ENCODE data around the gene DUOXA2. TPM values are rescaled to one million over a fixed set of nuclear protein-coding genes. Genes with fewer than 3 reads are reported as not detected.

The DUOXA2 gene
- total and polyA plus RNA-seq, 5 donors from 2014 or later = not detected

DNA sequence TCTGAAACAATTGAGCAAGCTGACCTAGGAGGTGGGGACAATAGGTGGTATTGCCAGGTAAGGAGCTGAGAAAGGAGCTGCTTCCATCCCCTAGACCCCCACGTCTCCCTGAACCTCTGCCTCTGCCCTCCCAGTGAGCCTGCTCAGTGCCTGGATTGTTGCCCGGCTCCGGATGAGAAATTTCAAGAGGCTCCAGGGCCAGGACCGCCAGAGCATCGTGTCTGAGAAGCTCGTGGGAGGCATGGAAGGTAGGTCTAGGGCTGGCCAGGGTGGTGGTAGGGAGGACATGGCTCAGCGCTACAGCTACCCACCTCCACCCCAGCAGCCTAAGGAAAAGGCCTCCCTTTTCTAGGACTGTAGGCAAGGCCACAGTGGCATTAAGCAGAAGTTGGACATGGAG is 28.9 kb downstream of the DUOXA2 start:
- H3K4me1 Mint-ChIP-seq = peaks cover 0 to 5% (median 0%) of the 10 kb centered on the region in 4 donors
- no peaks in the 10 kb centered on the region for H3K36me3 Mint-ChIP-seq
- Histone ChIP-seq H3K27ac (ENCODE audit: insufficient read depth, low read length, poor library complexity, severe bottlenecking) (no peak overlapping the region), H3K27me3 (ENCODE audit: control insufficient read depth, insufficient read depth, low read length) (no peaks in the 10 kb centered on the region), H3K4me3 (ENCODE audit: low read depth, low read length) (no peak overlapping the region), H3K9me3 (ENCODE audit: control insufficient read depth in 2 of 2, low read length in 2 of 2) (no peaks in the 10 kb centered on the region), H3K4me1 (ENCODE audit: control insufficient read depth, insufficient read depth, low read length, poor library complexity, severe bottlenecking) (no peaks in the 10 kb centered on the region), H3K36me3 (ENCODE audit: control insufficient read depth, insufficient read depth, low read length) (no peaks in the 10 kb centered on the region)
- no peaks in the 10 kb centered on the region for H3K9me3 Mint-ChIP-seq
- no peak overlapping the region for H3K4me3 Mint-ChIP-seq
- H3K27ac Mint-ChIP-seq = no peak overlapping the region
- H3K27me3 Mint-ChIP-seq = peaks cover 5% of the 10 kb centered on the region
- ATAC-seq (ENCODE audit: low read depth in 2 of 2) = no peak
- no peak for DNase-seq

DNA sequence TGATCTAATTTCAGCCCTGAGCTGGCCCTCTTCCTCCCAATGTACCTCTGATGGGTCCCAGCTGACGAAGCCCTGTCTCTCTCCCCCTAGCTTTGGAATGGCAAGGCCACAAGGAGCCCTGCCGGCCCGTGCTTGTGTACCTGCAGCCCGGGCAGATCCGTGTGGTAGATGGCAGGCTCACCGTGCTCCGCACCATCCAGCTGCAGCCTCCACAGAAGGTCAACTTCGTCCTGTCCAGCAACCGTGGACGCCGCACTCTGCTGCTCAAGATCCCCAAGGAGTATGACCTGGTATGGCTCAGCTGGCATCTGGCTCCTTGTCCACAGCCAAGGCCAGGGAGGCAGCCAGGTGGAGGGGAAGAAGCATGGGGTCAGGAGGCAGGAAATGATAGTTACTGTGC is 29.8 kb downstream of the DUOXA2 start:
- Histone ChIP-seq H3K4me3 (ENCODE audit: low read depth, low read length) (no peak overlapping the region), H3K36me3 (ENCODE audit: control insufficient read depth, insufficient read depth, low read length) (no peaks in the 10 kb centered on the region), H3K27me3 (ENCODE audit: control insufficient read depth, insufficient read depth, low read length) (no peaks in the 10 kb centered on the region), H3K27ac (ENCODE audit: insufficient read depth, low read length, poor library complexity, severe bottlenecking) (no peak overlapping the region), H3K9me3 (ENCODE audit: control insufficient read depth in 2 of 2, low read length in 2 of 2) (no peaks in the 10 kb centered on the region), H3K4me1 (ENCODE audit: control insufficient read depth, insufficient read depth, low read length, poor library complexity, severe bottlenecking) (no peaks in the 10 kb centered on the region)
- no peak overlapping the region for H3K27ac Mint-ChIP-seq
- DNase-seq (no peak), ATAC-seq (ENCODE audit: low read depth in 2 of 2) (no peak)
- H3K9me3 Mint-ChIP-seq = no peaks in the 10 kb centered on the region
- H3K4me3 Mint-ChIP-seq = no peak overlapping the region
- no peaks in the 10 kb centered on the region for H3K36me3 Mint-ChIP-seq
- H3K4me1 Mint-ChIP-seq = no peaks in the 10 kb centered on the region
- H3K27me3 Mint-ChIP-seq = no peaks in the 10 kb centered on the region

DNA sequence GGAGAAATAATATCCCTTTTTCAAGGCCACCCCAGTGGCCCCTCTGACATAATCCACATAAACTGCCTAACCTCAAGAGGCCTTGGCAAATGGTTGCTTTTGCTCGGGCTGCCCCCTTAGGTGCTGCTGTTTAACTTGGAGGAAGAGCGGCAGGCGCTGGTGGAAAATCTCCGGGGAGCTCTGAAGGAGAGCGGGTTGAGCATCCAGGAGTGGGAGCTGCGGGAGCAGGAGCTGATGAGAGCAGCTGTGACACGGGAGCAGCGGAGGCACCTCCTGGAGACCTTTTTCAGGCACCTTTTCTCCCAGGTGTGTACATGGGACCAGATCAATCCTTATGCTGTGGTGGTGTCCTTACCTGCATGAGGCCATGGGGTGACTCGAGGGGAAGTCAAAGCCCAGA is 30.6 kb downstream of the DUOXA2 start:
- no peaks in the 10 kb centered on the region for H3K27me3 Mint-ChIP-seq
- H3K27ac Mint-ChIP-seq = no peak overlapping the region
- Histone ChIP-seq H3K27ac (ENCODE audit: insufficient read depth, low read length, poor library complexity, severe bottlenecking) (no peak overlapping the region), H3K36me3 (ENCODE audit: control insufficient read depth, insufficient read depth, low read length) (no peaks in the 10 kb centered on the region), H3K27me3 (ENCODE audit: control insufficient read depth, insufficient read depth, low read length) (no peaks in the 10 kb centered on the region), H3K4me3 (ENCODE audit: low read depth, low read length) (no peak overlapping the region), H3K9me3 (ENCODE audit: control insufficient read depth in 2 of 2, low read length in 2 of 2) (no peaks in the 10 kb centered on the region), H3K4me1 (ENCODE audit: control insufficient read depth, insufficient read depth, low read length, poor library complexity, severe bottlenecking) (no peaks in the 10 kb centered on the region)
- DNase-seq (no peak), ATAC-seq (ENCODE audit: low read depth in 2 of 2) (no peak)
- H3K4me3 Mint-ChIP-seq = no peak overlapping the region
- no peaks in the 10 kb centered on the region for H3K36me3 Mint-ChIP-seq
- no peaks in the 10 kb centered on the region for H3K9me3 Mint-ChIP-seq
- no peaks in the 10 kb centered on the region for H3K4me1 Mint-ChIP-seq

DNA sequence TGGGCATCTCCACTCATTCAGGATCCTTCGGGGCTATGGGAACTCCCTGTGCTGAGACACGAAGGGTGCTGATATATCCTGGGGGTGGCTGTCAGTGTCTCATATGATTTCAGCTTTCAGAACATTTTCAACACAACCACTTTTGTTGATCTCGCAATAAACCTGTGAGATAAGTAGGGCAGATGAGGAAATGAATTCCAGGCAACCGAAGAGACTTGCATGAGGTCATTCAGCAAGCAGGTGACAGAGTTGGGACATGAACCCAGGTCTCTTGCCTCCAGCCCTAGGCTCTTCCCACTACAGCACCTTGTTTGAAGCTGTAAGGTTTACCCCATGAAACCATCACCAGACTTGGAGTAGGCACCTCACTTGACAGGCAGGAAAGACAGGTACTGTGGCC is 32.3 kb downstream of the DUOXA2 start:
- Histone ChIP-seq H3K9me3 (ENCODE audit: control insufficient read depth in 2 of 2, low read length in 2 of 2) (no peaks in the 10 kb centered on the region), H3K27me3 (ENCODE audit: control insufficient read depth, insufficient read depth, low read length) (no peaks in the 10 kb centered on the region), H3K4me3 (ENCODE audit: low read depth, low read length) (no peak overlapping the region), H3K27ac (ENCODE audit: insufficient read depth, low read length, poor library complexity, severe bottlenecking) (no peak overlapping the region), H3K36me3 (ENCODE audit: control insufficient read depth, insufficient read depth, low read length) (no peaks in the 10 kb centered on the region), H3K4me1 (ENCODE audit: control insufficient read depth, insufficient read depth, low read length, poor library complexity, severe bottlenecking) (no peaks in the 10 kb centered on the region)
- no peak for DNase-seq
- H3K4me1 Mint-ChIP-seq = peaks cover 0 to 3% (median 0%) of the 10 kb centered on the region in 4 donors
- no peaks in the 10 kb centered on the region for H3K9me3 Mint-ChIP-seq
- H3K27ac Mint-ChIP-seq = no peak overlapping the region
- H3K4me3 Mint-ChIP-seq = no peak overlapping the region
- ATAC-seq (ENCODE audit: low read depth in 2 of 2) = no peak
- H3K36me3 Mint-ChIP-seq = no peaks in the 10 kb centered on the region
- H3K27me3 Mint-ChIP-seq = no peaks in the 10 kb centered on the region

DNA sequence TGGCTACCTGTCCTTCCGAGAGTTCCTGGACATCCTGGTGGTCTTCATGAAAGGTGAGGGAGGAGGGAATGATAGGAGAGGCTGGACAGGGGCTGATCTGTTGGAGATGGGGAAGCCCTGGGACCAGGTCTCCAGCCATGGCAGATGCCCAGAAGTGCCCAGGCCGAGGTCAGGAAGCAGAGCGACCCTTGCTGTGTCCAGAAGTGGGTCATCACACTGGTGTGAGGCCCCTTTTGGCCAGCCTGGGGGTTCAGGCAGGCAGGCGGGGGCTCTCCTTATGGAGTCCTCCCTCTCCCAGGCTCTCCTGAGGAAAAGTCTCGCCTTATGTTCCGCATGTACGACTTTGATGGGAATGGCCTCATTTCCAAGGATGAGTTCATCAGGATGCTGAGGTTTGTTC is 33.5 kb downstream of the DUOXA2 start:
- Histone ChIP-seq H3K27ac (ENCODE audit: insufficient read depth, low read length, poor library complexity, severe bottlenecking) (no peak overlapping the region), H3K4me3 (ENCODE audit: low read depth, low read length) (no peak overlapping the region), H3K36me3 (ENCODE audit: control insufficient read depth, insufficient read depth, low read length) (no peaks in the 10 kb centered on the region), H3K27me3 (ENCODE audit: control insufficient read depth, insufficient read depth, low read length) (no peaks in the 10 kb centered on the region), H3K9me3 (ENCODE audit: control insufficient read depth in 2 of 2, low read length in 2 of 2) (no peaks in the 10 kb centered on the region), H3K4me1 (ENCODE audit: control insufficient read depth, insufficient read depth, low read length, poor library complexity, severe bottlenecking) (no peaks in the 10 kb centered on the region)
- Mint-ChIP-seq H3K4me1 (peaks cover 0 to 3% (median 0%) of the 10 kb centered on the region in 4 donors), H3K27ac (peak overlapping the region in 1 of 3 donors; percentile 26), H3K27me3 (no peaks in the 10 kb centered on the region), H3K36me3 (no peaks in the 10 kb centered on the region), H3K9me3 (no peaks in the 10 kb centered on the region), H3K4me3 (no peak overlapping the region)
- DNase-seq = no peak
- ATAC-seq (ENCODE audit: low read depth in 2 of 2) = no peak

DNA sequence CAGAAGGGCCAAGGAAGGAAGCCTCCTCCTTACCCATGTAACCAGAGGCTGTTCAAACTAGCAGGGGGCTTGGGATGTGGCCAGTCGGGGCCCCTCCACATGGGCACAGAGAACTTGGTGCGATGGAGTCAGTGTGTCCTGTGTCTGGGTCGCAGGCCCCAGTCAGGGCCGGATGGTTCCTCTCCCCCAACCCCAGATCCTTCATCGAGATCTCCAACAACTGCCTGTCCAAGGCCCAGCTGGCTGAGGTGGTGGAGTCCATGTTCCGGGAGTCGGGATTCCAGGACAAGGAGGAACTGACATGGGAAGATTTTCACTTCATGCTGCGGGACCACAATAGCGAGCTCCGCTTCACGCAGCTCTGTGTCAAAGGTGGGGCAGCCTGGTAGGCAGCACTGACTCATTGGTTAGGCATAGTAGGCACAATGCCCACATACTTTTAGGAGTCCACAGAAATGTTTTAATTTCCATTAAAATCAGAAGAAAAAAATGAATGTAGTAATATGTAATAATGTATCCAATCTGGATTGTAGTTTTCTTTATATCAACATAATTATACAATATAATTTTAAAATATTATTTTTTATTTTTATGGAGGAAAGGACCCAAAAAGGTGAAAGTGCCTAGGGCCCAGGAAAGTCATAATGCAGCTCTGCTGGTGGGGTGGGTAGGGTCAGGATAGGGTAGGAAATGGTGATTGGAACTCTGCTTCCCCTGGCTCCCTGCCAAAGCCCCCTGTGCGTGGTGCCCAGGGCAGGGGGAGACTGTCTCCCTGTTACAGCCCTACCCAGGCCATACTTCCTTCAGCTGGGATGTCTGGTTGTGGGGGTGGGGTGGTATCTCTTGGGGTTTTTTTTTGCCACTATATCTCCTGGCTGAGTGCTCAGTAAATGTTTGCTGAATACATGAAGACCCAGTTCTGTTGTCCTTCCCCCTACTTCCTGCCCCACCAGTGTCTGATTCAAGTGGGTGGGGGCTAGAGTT is 34.2 kb downstream of the DUOXA2 start:
- no peaks in the 10 kb centered on the region for H3K9me3 Mint-ChIP-seq
- no peaks in the 10 kb centered on the region for H3K27me3 Mint-ChIP-seq
- no peaks in the 10 kb centered on the region for H3K4me1 ChIP-seq (ENCODE audit: control insufficient read depth, insufficient read depth, low read length, poor library complexity, severe bottlenecking)
- peak overlapping the region in 1 of 3 donors; percentile 26 for H3K27ac Mint-ChIP-seq
- H3K4me1 Mint-ChIP-seq = peaks cover 0 to 3% (median 0%) of the 10 kb centered on the region in 4 donors
- no peak overlapping the region for H3K4me3 Mint-ChIP-seq
- H3K4me3 ChIP-seq (ENCODE audit: low read depth, low read length) = no peak overlapping the region
- H3K27ac ChIP-seq (ENCODE audit: insufficient read depth, low read length, poor library complexity, severe bottlenecking) = no peak overlapping the region
- DNase-seq (no peak), ATAC-seq (ENCODE audit: low read depth in 2 of 2) (no peak)
- H3K27me3 ChIP-seq (ENCODE audit: control insufficient read depth, insufficient read depth, low read length) = no peaks in the 10 kb centered on the region
- no peaks in the 10 kb centered on the region for H3K36me3 Mint-ChIP-seq
- no peaks in the 10 kb centered on the region for H3K9me3 ChIP-seq (ENCODE audit: control insufficient read depth in 2 of 2, low read length in 2 of 2)
- no peaks in the 10 kb centered on the region for H3K36me3 ChIP-seq (ENCODE audit: control insufficient read depth, insufficient read depth, low read length)

DNA sequence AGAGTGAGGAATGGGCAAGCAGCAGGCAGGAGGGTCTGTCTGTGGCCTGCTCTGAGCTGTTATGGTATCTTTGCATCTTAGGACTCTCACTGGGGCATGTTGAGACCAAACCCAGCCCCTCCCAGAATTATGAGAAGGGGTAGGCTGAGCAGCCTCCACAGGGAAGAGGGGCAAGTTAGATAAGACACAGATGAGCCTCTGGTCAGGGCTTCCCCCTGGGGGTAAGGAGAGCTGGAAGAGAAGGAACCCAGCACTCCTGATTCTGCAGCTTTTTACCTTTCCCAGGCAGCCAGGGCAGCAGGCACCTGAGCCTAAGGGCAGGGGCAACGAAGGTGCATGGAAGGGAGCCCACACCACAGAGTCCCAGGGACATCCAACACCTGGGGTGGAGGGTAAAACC is 34.9 kb downstream of the DUOXA2 start:
- no peak overlapping the region for H3K27ac Mint-ChIP-seq
- DNase-seq (no peak), ATAC-seq (ENCODE audit: low read depth in 2 of 2) (no peak)
- no peaks in the 10 kb centered on the region for H3K9me3 ChIP-seq (ENCODE audit: control insufficient read depth in 2 of 2, low read length in 2 of 2)
- H3K4me3 Mint-ChIP-seq = no peak overlapping the region
- H3K9me3 Mint-ChIP-seq = no peaks in the 10 kb centered on the region
- no peaks in the 10 kb centered on the region for H3K36me3 Mint-ChIP-seq
- peaks cover 0 to 3% (median 0%) of the 10 kb centered on the region in 4 donors for H3K4me1 Mint-ChIP-seq
- no peaks in the 10 kb centered on the region for H3K27me3 Mint-ChIP-seq
- no peak overlapping the region for H3K4me3 ChIP-seq (ENCODE audit: low read depth, low read length)
- no peak overlapping the region for H3K27ac ChIP-seq (ENCODE audit: insufficient read depth, low read length, poor library complexity, severe bottlenecking)
- H3K4me1 ChIP-seq (ENCODE audit: control insufficient read depth, insufficient read depth, low read length, poor library complexity, severe bottlenecking) = no peaks in the 10 kb centered on the region
- no peaks in the 10 kb centered on the region for H3K36me3 ChIP-seq (ENCODE audit: control insufficient read depth, insufficient read depth, low read length)
- H3K27me3 ChIP-seq (ENCODE audit: control insufficient read depth, insufficient read depth, low read length) = no peaks in the 10 kb centered on the region

DNA sequence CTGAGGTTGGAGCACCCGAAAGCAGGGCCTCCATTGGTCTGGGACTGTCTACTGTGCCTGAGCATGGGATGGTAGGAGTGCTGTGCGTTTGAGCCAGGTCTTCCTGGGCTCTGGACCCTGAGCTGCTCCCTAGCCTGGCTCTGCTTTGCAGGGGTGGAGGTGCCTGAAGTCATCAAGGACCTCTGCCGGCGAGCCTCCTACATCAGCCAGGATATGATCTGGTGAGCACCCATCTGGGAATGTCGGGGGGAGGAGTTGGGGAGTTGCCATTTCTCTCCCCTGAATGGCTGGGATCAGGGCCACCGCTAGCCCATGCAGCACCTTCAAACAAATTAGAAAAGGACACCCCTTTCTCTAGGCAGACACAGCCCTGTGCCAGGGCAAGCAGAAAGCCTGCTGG is 36.4 kb downstream of the DUOXA2 start:
- Histone ChIP-seq H3K27ac (ENCODE audit: insufficient read depth, low read length, poor library complexity, severe bottlenecking) (no peak overlapping the region), H3K4me3 (ENCODE audit: low read depth, low read length) (no peak overlapping the region), H3K36me3 (ENCODE audit: control insufficient read depth, insufficient read depth, low read length) (no peaks in the 10 kb centered on the region), H3K4me1 (ENCODE audit: control insufficient read depth, insufficient read depth, low read length, poor library complexity, severe bottlenecking) (no peaks in the 10 kb centered on the region), H3K9me3 (ENCODE audit: control insufficient read depth in 2 of 2, low read length in 2 of 2) (no peaks in the 10 kb centered on the region), H3K27me3 (ENCODE audit: control insufficient read depth, insufficient read depth, low read length) (no peaks in the 10 kb centered on the region)
- no peaks in the 10 kb centered on the region for H3K36me3 Mint-ChIP-seq
- no peak for DNase-seq
- H3K4me3 Mint-ChIP-seq = no peak overlapping the region
- H3K27ac Mint-ChIP-seq = no peak overlapping the region
- peaks cover 0 to 3% (median 0%) of the 10 kb centered on the region in 4 donors for H3K4me1 Mint-ChIP-seq
- no peak for ATAC-seq (ENCODE audit: low read depth in 2 of 2)
- no peaks in the 10 kb centered on the region for H3K9me3 Mint-ChIP-seq
- no peaks in the 10 kb centered on the region for H3K27me3 Mint-ChIP-seq

All from CD4-positive, CD25-positive, alpha-beta regulatory T cell (primary cell).